Measurements from ENCODE around the gene SRR.

Gene SRR

GRCh38 chr17:2343421-2343820, 39.7 kb downstream of the SRR start:
- peak in 1 of 2 donors; percentile 53 for DNase-seq (ENCODE audit: low read depth in 2 of 2)

GRCh38 chr17:2344528-2344927, 40.8 kb downstream of the SRR start:
- no peak for DNase-seq (ENCODE audit: low read depth in 2 of 2)

- no peak for DNase-seq (ENCODE audit: low read depth in 2 of 2)
Observed at GRCh38 chr17:2346475-2346874, 42.7 kb downstream of the SRR start.

GRCh38 chr17:2347805-2348685, 44.3 kb downstream of the SRR start:
- DNase-seq (ENCODE audit: low read depth in 2 of 2): no peak

GRCh38 chr17:2351269-2351668, 47.5 kb downstream of the SRR start:
- no peak for DNase-seq (ENCODE audit: low read depth in 2 of 2)

GRCh38 chr17:2354311-2354710, 50.6 kb downstream of the SRR start:
- no peak for DNase-seq (ENCODE audit: low read depth in 2 of 2)

- DNase-seq (ENCODE audit: low read depth in 2 of 2): no peak
Observed at GRCh38 chr17:2357237-2357636, 53.5 kb downstream of the SRR start.

- DNase-seq (ENCODE audit: low read depth in 2 of 2): no peak
Observed at GRCh38 chr17:2357931-2358434, 54.2 kb downstream of the SRR start.

- DNase-seq (ENCODE audit: low read depth in 2 of 2): no peak
Observed at GRCh38 chr17:2361010-2361760, 57.4 kb downstream of the SRR start.

- DNase-seq (ENCODE audit: low read depth in 2 of 2): no peak
Observed at GRCh38 chr17:2362016-2362415, 58.3 kb downstream of the SRR start.

- DNase-seq (ENCODE audit: low read depth in 2 of 2): no peak
Observed at GRCh38 chr17:2362416-2362815, 58.7 kb downstream of the SRR start.

GRCh38 chr17:2362881-2363280, 59.1 kb downstream of the SRR start:
- no peak for DNase-seq (ENCODE audit: low read depth in 2 of 2)

- DNase-seq (ENCODE audit: low read depth in 2 of 2): no peak
Observed at GRCh38 chr17:2363318-2363717, 59.6 kb downstream of the SRR start.

GRCh38 chr17:2363851-2364762, 60.4 kb downstream of the SRR start:
- DNase-seq (ENCODE audit: low read depth in 2 of 2): no peak

- DNase-seq (ENCODE audit: low read depth in 2 of 2): no peak
Observed at GRCh38 chr17:2364763-2365116, 61.0 kb downstream of the SRR start.

- DNase-seq (ENCODE audit: low read depth in 2 of 2): no peak
Observed at GRCh38 chr17:2365132-2365531, 61.4 kb downstream of the SRR start.

GRCh38 chr17:2366747-2367494, 63.2 kb downstream of the SRR start:
- no peak for DNase-seq (ENCODE audit: low read depth in 2 of 2)

GRCh38 chr17:2368359-2368758, 64.6 kb downstream of the SRR start:
- no peak for DNase-seq (ENCODE audit: low read depth in 2 of 2)

- no peak for DNase-seq (ENCODE audit: low read depth in 2 of 2)
Observed at GRCh38 chr17:2369039-2369438, 65.3 kb downstream of the SRR start.

- no peak for DNase-seq (ENCODE audit: low read depth in 2 of 2)
Observed at GRCh38 chr17:2369551-2370210, 65.9 kb downstream of the SRR start.

GRCh38 chr17:2370211-2370589, 66.5 kb downstream of the SRR start:
- DNase-seq (ENCODE audit: low read depth in 2 of 2): no peak

Measured in stimulated activated CD8-positive, alpha-beta memory T cell treated with anti-CD3 and anti-CD28 coated beads, Interleukin-7, amount 100 ng/mL, for 4 hours (primary cell).